ENCODE measurements around the gene SLC33A1. TPM values are rescaled to one million over a fixed set of nuclear protein-coding genes. Genes with fewer than 3 reads are reported as not detected.
A peak's percentile ranks its signal among the peaks of the same experiment; 100 is the strongest.

SLC33A1 gene
- total and polyA plus RNA-seq, 2 of the 13 experiments (the other 11 are each of a cell fraction or from before 2014, with no cell fraction given) = 20.0 to 32.1 TPM

- peak; percentile 98 for TF ChIP-seq PHF21A (CRISPR knock-in tag; IDR thresholded peaks at IDR 0.05)
- no peak for TF ChIP-seq FOXA1 (IDR thresholded peaks at IDR 0.05)
- peak; percentile 18; the same call in 1 of the 2 replicates for TF ChIP-seq FOXA1 (CRISPR knock-in tag; IDR thresholded peaks at IDR 0.05)
- TF ChIP-seq ZNF234 (CRISPR knock-in tag; conservative IDR thresholded peaks at IDR 0.05) = no peak
- no peak for TF ChIP-seq ZNF484 (CRISPR knock-in tag; IDR thresholded peaks at IDR 0.05; ENCODE audit: borderline replicate concordance, low read depth)
- TF ChIP-seq ZNF784 (CRISPR knock-in tag; IDR thresholded peaks at IDR 0.05; ENCODE audit: borderline replicate concordance) = peak; percentile 96
- peak; percentile 86 for TF ChIP-seq ZNF274 (CRISPR knock-in tag; IDR thresholded peaks at IDR 0.05)
- peak; percentile 85; the same call in 1 of the 2 replicates for TF ChIP-seq SIN3B (IDR thresholded peaks at IDR 0.05; ENCODE audit: low read length)
- TF ChIP-seq HDAC6 (IDR thresholded peaks at IDR 0.05; ENCODE audit: low read depth, low read length) = no peak
- TF ChIP-seq ZNF550 (CRISPR knock-in tag; IDR thresholded peaks at IDR 0.05; ENCODE audit: borderline replicate concordance) = no peak
- no peak; the same call in 1 of the 2 replicates for TF ChIP-seq ZNF616 (CRISPR knock-in tag; IDR thresholded peaks at IDR 0.05; ENCODE audit: low read depth)
- TF ChIP-seq FUBP1 (CRISPR knock-in tag; IDR thresholded peaks at IDR 0.05; ENCODE audit: borderline replicate concordance) = peak; percentile 73; the same call in 1 of the 2 replicates
- no peak for TF ChIP-seq SKIL (CRISPR knock-in tag; IDR thresholded peaks at IDR 0.05; ENCODE audit: borderline replicate concordance)
- TF ChIP-seq FOXK1 (CRISPR knock-in tag; IDR thresholded peaks at IDR 0.05; ENCODE audit: borderline replicate concordance, low read depth) = peak; percentile 97
- peak; percentile 82; the same call in 1 of the 2 replicates for TF ChIP-seq ZNF710 (CRISPR knock-in tag; IDR thresholded peaks at IDR 0.05; ENCODE audit: borderline replicate concordance)
- no peak; the same call in 1 of the 2 replicates for TF ChIP-seq ZNF160 (CRISPR knock-in tag; IDR thresholded peaks at IDR 0.05)
- peak; percentile 74; the same call in 1 of the 2 replicates for TF ChIP-seq ZNF768 (CRISPR knock-in tag; IDR thresholded peaks at IDR 0.05)
- no peak for TF ChIP-seq MLLT10 (CRISPR knock-in tag; IDR thresholded peaks at IDR 0.05)
- TF ChIP-seq CBFB (CRISPR knock-in tag; IDR thresholded peaks at IDR 0.05) = peak; percentile 95
- TF ChIP-seq ZNF383 (CRISPR knock-in tag; IDR thresholded peaks at IDR 0.05; ENCODE audit: borderline replicate concordance) = peak; percentile 97; the same call in 1 of the 2 replicates
- peak; percentile 100 for TF ChIP-seq RAD51 (IDR thresholded peaks at IDR 0.05; ENCODE audit: borderline replicate concordance)
- peak; percentile 91 for TF ChIP-seq TEAD3 (CRISPR knock-in tag; optimal IDR thresholded peaks at IDR 0.05; ENCODE audit: borderline replicate concordance)
- peak; percentile 98 for TF ChIP-seq XRCC5 (optimal IDR thresholded peaks at IDR 0.05; ENCODE audit: low read length)
Observed at GRCh38 chr3:155854141-155854940, at the start of gene SLC33A1 (continued).
